Stimulated activated naive B cell treated with anti-CD40 and anti-IgM and Interleukin-4, amounts not matched to agents 10 μg/mL and 1 μg/mL and 100 μg/mL, for 72 hours (primary cell): ENCODE measurements around the gene DR1.

ENCODE experiments used
- ATAC-seq, 2 donors: fragments of 150-1000 bp; cut with Tn5 transposase; replicated peaks; 2 replicates each; pipeline ENCODE4 v1.10.0; 2021; ENCODE audit warnings: moderate library complexity in 1 of 2
- DNase-seq: peaks from one replicate; pipeline ENCODE4 v3.0.0; 2021
- H3K27ac Mint-ChIP-seq: one replicate; pipeline ENCODE4 v1.8.0; 2022; ENCODE audit warnings: mild to moderate bottlenecking, mixed read lengths
- H3K27me3 Mint-ChIP-seq, 2 donors: one replicate each; pipeline ENCODE4 v1.8.0; 2022; ENCODE audit warnings: mixed read lengths in 2 of 2
- H3K36me3 Mint-ChIP-seq, 2 donors: one replicate each; pipeline ENCODE4 v1.8.0; 2022; ENCODE audit warnings: mixed read lengths in 2 of 2, mild to moderate bottlenecking in 1 of 2
- H3K4me1 Mint-ChIP-seq, 2 donors: one replicate each; pipeline ENCODE4 v1.8.0; 2022; ENCODE audit warnings: mixed read lengths in 2 of 2, mild to moderate bottlenecking in 1 of 2
- H3K4me3 Mint-ChIP-seq, 2 donors: one replicate each; pipeline ENCODE4 v1.8.0; 2022; ENCODE audit warnings: mild to moderate bottlenecking in 2 of 2, mixed read lengths in 2 of 2, moderate library complexity in 1 of 2
- H3K9me3 Mint-ChIP-seq, 2 donors: one replicate each; pipeline ENCODE4 v1.8.0; 2022; ENCODE audit warnings: mixed read lengths in 2 of 2, mild to moderate bottlenecking in 1 of 2

The DR1 gene

GRCh38 chr1:93328809-93329760 lies 16.6 kb upstream of the DR1 start:
- peak in 1 of 2 donors; percentile 60 for ATAC-seq
- Mint-ChIP-seq H3K9me3 (no peaks in the 10 kb centered on the region), H3K36me3 (peaks cover 4 to 9% of the 10 kb centered on the region in 2 donors), H3K4me3 (no peak overlapping the region), H3K27me3 (no peaks in the 10 kb centered on the region), H3K4me1 (peaks cover 2 to 9% of the 10 kb centered on the region in 2 donors), H3K27ac (no peak overlapping the region)
- no peak for DNase-seq

GRCh38 chr1:93330196-93330595 lies 15.5 kb upstream of the DR1 start:
- Mint-ChIP-seq H3K36me3 (peaks cover 4 to 8% of the 10 kb centered on the region in 2 donors), H3K27ac (no peak overlapping the region), H3K9me3 (no peaks in the 10 kb centered on the region), H3K27me3 (no peaks in the 10 kb centered on the region), H3K4me3 (no peak overlapping the region), H3K4me1 (peaks cover 2 to 9% of the 10 kb centered on the region in 2 donors)
- ATAC-seq (no peak), DNase-seq (no peak)

- peaks cover 4 to 8% of the 10 kb centered on the region in 2 donors for H3K36me3 Mint-ChIP-seq
Measured at GRCh38 chr1:93330617-93331016, 15.1 kb upstream of the DR1 start.

GRCh38 chr1:93331412-93331811 lies 14.3 kb upstream of the DR1 start:
- ATAC-seq (no peak), DNase-seq (no peak)
- Mint-ChIP-seq H3K36me3 (peaks cover 4 to 9% of the 10 kb centered on the region in 2 donors), H3K27me3 (no peaks in the 10 kb centered on the region), H3K4me3 (no peak overlapping the region), H3K9me3 (no peaks in the 10 kb centered on the region), H3K27ac (no peak overlapping the region), H3K4me1 (peaks cover 2 to 10% of the 10 kb centered on the region in 2 donors)

More at GRCh38 chr1:93330617-93331016, 15.1 kb upstream of the DR1 start:
- no peak for DNase-seq
- no peak overlapping the region for H3K27ac Mint-ChIP-seq
- H3K4me1 Mint-ChIP-seq = peaks cover 2 to 9% of the 10 kb centered on the region in 2 donors
- no peaks in the 10 kb centered on the region for H3K9me3 Mint-ChIP-seq
- no peak overlapping the region for H3K4me3 Mint-ChIP-seq
- no peaks in the 10 kb centered on the region for H3K27me3 Mint-ChIP-seq
- ATAC-seq = no peak

- DNase-seq (no peak), ATAC-seq (no peak)
- Mint-ChIP-seq H3K27ac (no peak overlapping the region), H3K9me3 (no peaks in the 10 kb centered on the region), H3K4me3 (no peak overlapping the region), H3K4me1 (peaks cover 2 to 15% of the 10 kb centered on the region in 2 donors), H3K27me3 (no peaks in the 10 kb centered on the region), H3K36me3 (peaks cover 12 to 16% of the 10 kb centered on the region in 2 donors)
Measured at GRCh38 chr1:93332368-93332767, 13.3 kb upstream of the DR1 start.

- no peaks in the 10 kb centered on the region for H3K27me3 Mint-ChIP-seq
- no peak overlapping the region for H3K4me3 Mint-ChIP-seq
- no peak for DNase-seq
- H3K4me1 Mint-ChIP-seq = peaks cover 0 to 6% of the 10 kb centered on the region in 2 donors
- H3K27ac Mint-ChIP-seq = no peak overlapping the region
- no peak for ATAC-seq
- peaks cover 22% of the 10 kb centered on the region in 2 donors for H3K36me3 Mint-ChIP-seq
- no peaks in the 10 kb centered on the region for H3K9me3 Mint-ChIP-seq
Measured at GRCh38 chr1:93338387-93339146, 7.1 kb upstream of the DR1 start.

GRCh38 chr1:93339171-93339697 lies 6.5 kb upstream of the DR1 start:
- no peak for ATAC-seq
- H3K27me3 Mint-ChIP-seq = no peaks in the 10 kb centered on the region
- no peak overlapping the region for H3K27ac Mint-ChIP-seq

GRCh38 chr1:93340090-93340489 lies 5.6 kb upstream of the DR1 start:
- Mint-ChIP-seq H3K36me3 (peaks cover 21 to 22% of the 10 kb centered on the region in 2 donors), H3K4me3 (no peak overlapping the region), H3K4me1 (peaks cover 0 to 12% of the 10 kb centered on the region in 2 donors), H3K27ac (no peak overlapping the region), H3K9me3 (no peaks in the 10 kb centered on the region), H3K27me3 (no peaks in the 10 kb centered on the region)
- DNase-seq = no peak
- ATAC-seq = no peak

More at GRCh38 chr1:93339171-93339697, 6.5 kb upstream of the DR1 start:
- Mint-ChIP-seq H3K9me3 (no peaks in the 10 kb centered on the region), H3K4me1 (peaks cover 0 to 6% of the 10 kb centered on the region in 2 donors), H3K36me3 (peaks cover 21 to 22% of the 10 kb centered on the region in 2 donors), H3K4me3 (no peak overlapping the region)
- DNase-seq = no peak

- Mint-ChIP-seq H3K9me3 (no peaks in the 10 kb centered on the region), H3K27me3 (no peaks in the 10 kb centered on the region), H3K36me3 (peaks cover 20 to 22% of the 10 kb centered on the region in 2 donors), H3K4me1 (peaks cover 4 to 14% of the 10 kb centered on the region in 2 donors), H3K27ac (no peak overlapping the region), H3K4me3 (peak overlapping the region; percentile 39 to 48)
- ATAC-seq (no peak), DNase-seq (no peak)
Measured at GRCh38 chr1:93344484-93344883, 1.2 kb upstream of the DR1 start.

- H3K4me1 Mint-ChIP-seq = peaks cover 7 to 18% of the 10 kb centered on the region in 2 donors
- no peaks in the 10 kb centered on the region for H3K9me3 Mint-ChIP-seq
- peaks cover 21 to 25% of the 10 kb centered on the region in 2 donors for H3K36me3 Mint-ChIP-seq
- H3K27me3 Mint-ChIP-seq = no peaks in the 10 kb centered on the region
- ATAC-seq (peak; percentile 18 to 19), DNase-seq (no peak)
- peak overlapping the region; percentile 99 for H3K27ac Mint-ChIP-seq
- H3K4me3 Mint-ChIP-seq = peak overlapping the region; percentile 96 to 98
Measured at GRCh38 chr1:93344886-93345632, 648 bp upstream of the DR1 start.

- DNase-seq = peak; percentile 28
- H3K4me1 Mint-ChIP-seq = peaks cover 8 to 21% of the 10 kb centered on the region in 2 donors
Measured at GRCh38 chr1:93346421-93346993, 800 bp downstream of the DR1 start.

GRCh38 chr1:93347334-93347899 lies 1.7 kb downstream of the DR1 start:
- Mint-ChIP-seq H3K4me1 (peaks cover 11 to 25% of the 10 kb centered on the region in 2 donors), H3K27me3 (no peaks in the 10 kb centered on the region), H3K36me3 (peaks cover 21 to 30% of the 10 kb centered on the region in 2 donors), H3K9me3 (no peaks in the 10 kb centered on the region), H3K4me3 (peak overlapping the region; percentile 96 to 98), H3K27ac (peak overlapping the region; percentile 99)
- ATAC-seq = no peak
- DNase-seq = no peak

More at GRCh38 chr1:93346421-93346993, 800 bp downstream of the DR1 start:
- H3K27ac Mint-ChIP-seq = peak overlapping the region; percentile 99
- no peaks in the 10 kb centered on the region for H3K27me3 Mint-ChIP-seq
- H3K9me3 Mint-ChIP-seq = no peaks in the 10 kb centered on the region
- peaks cover 21 to 27% of the 10 kb centered on the region in 2 donors for H3K36me3 Mint-ChIP-seq
- H3K4me3 Mint-ChIP-seq = peak overlapping the region; percentile 96 to 98
- peak; percentile 55 to 58 for ATAC-seq

- DNase-seq (no peak), ATAC-seq (no peak)
- no peaks in the 10 kb centered on the region for H3K27me3 Mint-ChIP-seq
- no peaks in the 10 kb centered on the region for H3K9me3 Mint-ChIP-seq
- peak overlapping the region; percentile 70 for H3K27ac Mint-ChIP-seq
- peaks cover 11 to 32% of the 10 kb centered on the region in 2 donors for H3K4me1 Mint-ChIP-seq
- peaks cover 21 to 31% of the 10 kb centered on the region in 2 donors for H3K36me3 Mint-ChIP-seq
- H3K4me3 Mint-ChIP-seq = peak overlapping the region; percentile 81 to 98
Measured at GRCh38 chr1:93348104-93348728, 2.5 kb downstream of the DR1 start.
